ENCODE measurements around the gene SAGE1. TPM values are rescaled to one million over a fixed set of nuclear protein-coding genes. Genes with fewer than 3 reads are reported as not detected.

Gene SAGE1
- total and polyA plus RNA-seq, 9 of the 15 experiments (the other 6 are each of a cell fraction or from before 2014, with no cell fraction given), result 14.6 to 79.2 (median 29.3) TPM

GRCh38 chrX:135890087-135890585, 3.4 kb upstream of the SAGE1 start:
- DNase-seq (ENCODE audit: extremely low read depth in 1 of 4, low spot score in 3 of 4) (no peak), FAIRE-seq (no peak), ATAC-seq (no peak)
- Histone ChIP-seq H3K79me2 (ENCODE audit: control insufficient read depth, insufficient read depth, low read length) (peaks cover 53% of the 10 kb centered on the region), H3K4me1 (replicated peaks in 1 of 2; ENCODE audit: control insufficient read depth in 2 of 2, insufficient read depth in 2 of 2, low read length in 2 of 2) (peaks cover 0 to 3% of the 10 kb centered on the region in 2 experiments; a peak in 2 of 5 replicates), H3K4me3 (no peak overlapping the region), H3K27ac (ENCODE audit: extremely low read depth, low read depth, low read length) (no peak overlapping the region), H3K4me2 (ENCODE audit: insufficient read depth, low read length) (no peak overlapping the region), H4K20me1 (replicated peaks; ENCODE audit: control insufficient read depth, insufficient read depth, low read length) (no peaks in the 10 kb centered on the region), H3K9me3 (replicated peaks; ENCODE audit: control insufficient read depth, insufficient read depth, low read depth, low read length) (peaks cover 9% of the 10 kb centered on the region; the same call in 1 of the 2 replicates), H3K9me1 (ENCODE audit: control insufficient read depth, insufficient read depth, low read length) (no peaks in the 10 kb centered on the region), H3K36me3 (ENCODE audit: control insufficient read depth, insufficient read depth, low read length) (peaks cover 17% of the 10 kb centered on the region; the same call in 1 of the 3 replicates), H2AFZ (ENCODE audit: low read depth, low read length) (no peak overlapping the region), H3K9ac (ENCODE audit: insufficient read depth in 1 of 2, low read depth in 2 of 2, low read length in 2 of 2) (no peak overlapping the region), H3K27me3 (ENCODE audit: control insufficient read depth in 2 of 2, insufficient read depth in 2 of 2, low read length in 2 of 2) (no peaks in the 10 kb centered on the region)
- TF ChIP-seq SETDB1 (IDR thresholded peaks at IDR 0.05; ENCODE audit: low read length) (no peak), ZNF445 (CRISPR knock-in tag; IDR thresholded peaks at IDR 0.05; ENCODE audit: low read depth) (no peak), MLLT1 (IDR thresholded peaks at IDR 0.05) (no peak), CTCFL (IDR thresholded peaks at IDR 0.05; ENCODE audit: borderline replicate concordance, insufficient read depth, low read depth, low read length, poor library complexity, severe bottlenecking) (no peak), ATF3 (IDR thresholded peaks at IDR 0.05) (no peak), ATF3 (CRISPR knock-in tag; conservative IDR thresholded peaks at IDR 0.05) (no peak), PCBP1 (IDR thresholded peaks at IDR 0.05; ENCODE audit: low read depth, low read length, poor library complexity, severe bottlenecking) (no peak), CBX3 (IDR thresholded peaks at IDR 0.05; ENCODE audit: borderline replicate concordance in 1 of 2, low read length in 2 of 2) (peak in 1 of 2 experiments; percentile 53; a peak in 1 of 3 replicates), MTA1 (IDR thresholded peaks at IDR 0.05; ENCODE audit: borderline replicate concordance) (no peak), ZNF75A (CRISPR knock-in tag; IDR thresholded peaks at IDR 0.05) (no peak), KDM2B (CRISPR knock-in tag; IDR thresholded peaks at IDR 0.05) (no peak), TRIM24 (IDR thresholded peaks at IDR 0.05) (peak; percentile 23 to 24; a peak in 2 of 4 replicates), RBFOX2 (IDR thresholded peaks at IDR 0.05; ENCODE audit: low read depth, low read length) (no peak)
- intact Hi-C loops (cut with micrococcal nuclease) (no loop called here), in situ Hi-C loops (cut with MboI) (no loop called here)
- BruUV-seq (replicated peaks), result no TSS peak
- CTCF ChIA-PET (ENCODE audit: low intra/inter-chr PET ratio), result no interaction called here
- POLR2A ChIA-PET, result no interaction called here
- WGBS (ENCODE audit: insufficient coverage, low coverage, missing lambda C conversion rate), result 96% methylated on average over 13 of the region's 14 CpGs
